HG02588 (cell line): ENCODE measurements around the gene CCDC141.
A peak's percentile ranks its signal among the peaks of the same experiment; 100 is the strongest.

ENCODE experiments used
- ATAC-seq: cut with Tn5 transposase; IDR thresholded peaks from one replicate; pipeline ENCODE4 v1.9.1; 2021; ENCODE audit warnings: mild to moderate bottlenecking, moderate library complexity; ENCODE audit not compliant: unreplicated experiment

Gene CCDC141

DNA sequence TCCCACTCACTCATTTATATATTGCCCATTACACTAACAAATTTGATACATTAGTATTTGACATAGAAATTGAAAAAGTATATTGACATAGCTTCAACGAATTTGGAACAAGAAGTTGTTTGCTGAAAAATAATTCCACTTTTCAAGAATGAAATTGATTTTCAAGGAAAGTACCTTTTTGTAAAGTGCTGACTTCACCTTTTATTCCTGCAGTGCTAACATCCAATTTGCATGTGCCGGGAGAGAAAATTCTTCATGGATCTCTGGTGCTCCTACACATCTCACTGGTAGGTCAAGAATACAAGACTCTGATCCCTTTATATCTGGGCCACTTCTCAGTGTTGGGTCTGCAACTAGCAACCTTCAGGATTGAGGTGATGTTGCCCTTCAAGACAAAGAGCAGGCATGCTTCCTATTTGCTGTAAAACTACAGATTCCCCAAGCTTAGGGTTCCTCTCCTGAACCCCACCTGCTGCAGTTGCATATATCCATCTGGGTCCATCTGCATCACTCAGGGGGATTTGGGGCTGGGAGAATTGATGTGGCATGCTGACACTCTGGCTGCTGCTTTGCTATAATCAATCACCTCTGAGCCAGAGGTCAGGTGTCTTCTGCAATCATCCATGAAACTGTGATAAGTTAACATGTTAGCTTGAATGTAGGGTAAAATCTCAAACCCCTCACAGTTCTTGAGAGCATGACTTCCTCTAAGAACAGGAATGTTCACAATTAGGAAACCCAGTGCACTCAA, 134.3 kb downstream of the CCDC141 start:
- no peak for ATAC-seq

- ATAC-seq: peak; percentile 85
Measured at GRCh38 chr2:178914259-178914849, 135.6 kb downstream of the CCDC141 start.

DNA sequence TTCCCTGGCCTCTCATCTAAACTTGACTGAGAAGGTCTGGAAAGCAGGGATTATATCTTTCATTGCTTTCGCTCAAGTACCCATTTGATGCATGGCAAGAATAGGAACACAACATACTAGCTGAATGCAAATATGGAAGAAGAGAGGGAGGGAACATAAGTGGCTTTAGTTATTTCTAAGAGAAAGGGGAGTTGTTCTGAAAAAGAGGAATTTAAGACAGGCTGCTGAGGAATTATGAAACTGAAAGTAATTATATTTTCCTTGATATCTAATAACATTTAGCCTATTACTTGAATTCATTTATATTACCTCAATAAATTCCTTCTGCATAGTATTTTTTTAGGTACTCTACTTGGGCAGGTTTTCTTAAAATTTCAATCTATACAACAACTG, 136.9 kb downstream of the CCDC141 start:
- no peak for ATAC-seq

- ATAC-seq: no peak
Measured at GRCh38 chr2:178912416-178913048, 137.4 kb downstream of the CCDC141 start.

DNA sequence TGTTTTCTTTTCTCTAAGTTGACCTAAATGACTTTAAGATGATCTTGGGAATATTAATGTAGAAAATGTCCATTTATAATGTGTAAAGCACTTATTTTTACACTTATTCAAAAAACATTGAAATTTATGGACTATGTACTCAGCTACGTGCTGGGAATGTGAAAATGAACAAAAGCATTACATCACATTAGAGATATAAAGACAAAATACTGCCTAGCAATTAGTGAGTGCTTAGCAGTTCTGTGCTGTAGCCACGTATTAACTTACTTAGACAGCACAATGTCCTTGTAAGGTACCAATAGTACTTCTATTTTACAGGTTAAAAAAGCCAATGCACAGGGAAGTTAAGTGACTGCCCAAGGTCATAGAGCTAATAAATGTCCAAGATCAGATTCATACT, 138.9 kb downstream of the CCDC141 start:
- ATAC-seq: no peak

DNA sequence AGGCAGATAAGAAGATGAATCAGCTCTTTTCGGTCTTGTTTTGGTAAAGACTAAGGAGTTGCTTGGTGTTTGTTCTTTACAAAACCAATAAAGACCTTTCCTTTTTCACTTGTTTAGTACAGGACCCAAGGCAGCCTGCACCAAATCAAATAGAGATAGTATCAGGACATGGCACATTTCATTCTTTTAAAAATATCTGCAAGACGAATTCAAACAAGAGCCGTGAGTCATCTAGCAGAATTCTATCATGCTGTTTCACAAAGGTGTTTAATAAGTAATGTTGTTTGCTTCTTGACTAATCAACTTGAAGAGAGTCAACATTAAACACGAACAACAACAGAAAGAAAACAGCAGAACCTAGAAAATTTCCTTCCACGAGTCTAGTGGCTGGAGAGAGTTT, 139.9 kb downstream of the CCDC141 start:
- ATAC-seq: no peak

GRCh38 chr2:178909507-178909906, 140.4 kb downstream of the CCDC141 start:
- ATAC-seq: no peak

GRCh38 chr2:178908810-178909209, 141.1 kb downstream of the CCDC141 start:
- no peak for ATAC-seq

DNA sequence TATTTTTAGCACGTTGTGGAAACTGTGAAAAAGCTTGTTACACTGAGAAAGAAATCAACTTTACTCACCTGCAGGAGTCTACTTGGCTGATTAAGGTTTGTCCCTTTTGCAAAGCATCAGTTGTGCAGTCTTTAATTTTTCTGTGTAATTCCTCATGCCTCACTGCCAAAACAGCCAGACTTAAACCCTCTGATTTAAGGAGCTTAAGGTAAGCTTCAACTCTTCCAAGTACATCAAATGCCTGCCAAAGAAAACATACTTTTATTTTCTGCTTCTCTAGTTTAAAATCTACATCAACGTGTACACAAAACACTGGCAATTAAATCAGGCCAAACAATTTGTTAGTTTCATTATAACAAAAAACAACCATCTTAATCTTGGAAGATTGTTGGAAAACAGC, 144.7 kb downstream of the CCDC141 start:
- no peak for ATAC-seq

- no peak for ATAC-seq
Measured at GRCh38 chr2:178899656-178900055, 150.3 kb downstream of the CCDC141 start.

- no peak for ATAC-seq
Measured at GRCh38 chr2:178895872-178896271, 154.1 kb downstream of the CCDC141 start.

GRCh38 chr2:178895171-178895570, 154.8 kb downstream of the CCDC141 start:
- ATAC-seq: no peak

GRCh38 chr2:178892751-178893625, 156.9 kb downstream of the CCDC141 start:
- no peak for ATAC-seq

- no peak for ATAC-seq
Measured at GRCh38 chr2:178891959-178892485, 157.9 kb downstream of the CCDC141 start.

DNA sequence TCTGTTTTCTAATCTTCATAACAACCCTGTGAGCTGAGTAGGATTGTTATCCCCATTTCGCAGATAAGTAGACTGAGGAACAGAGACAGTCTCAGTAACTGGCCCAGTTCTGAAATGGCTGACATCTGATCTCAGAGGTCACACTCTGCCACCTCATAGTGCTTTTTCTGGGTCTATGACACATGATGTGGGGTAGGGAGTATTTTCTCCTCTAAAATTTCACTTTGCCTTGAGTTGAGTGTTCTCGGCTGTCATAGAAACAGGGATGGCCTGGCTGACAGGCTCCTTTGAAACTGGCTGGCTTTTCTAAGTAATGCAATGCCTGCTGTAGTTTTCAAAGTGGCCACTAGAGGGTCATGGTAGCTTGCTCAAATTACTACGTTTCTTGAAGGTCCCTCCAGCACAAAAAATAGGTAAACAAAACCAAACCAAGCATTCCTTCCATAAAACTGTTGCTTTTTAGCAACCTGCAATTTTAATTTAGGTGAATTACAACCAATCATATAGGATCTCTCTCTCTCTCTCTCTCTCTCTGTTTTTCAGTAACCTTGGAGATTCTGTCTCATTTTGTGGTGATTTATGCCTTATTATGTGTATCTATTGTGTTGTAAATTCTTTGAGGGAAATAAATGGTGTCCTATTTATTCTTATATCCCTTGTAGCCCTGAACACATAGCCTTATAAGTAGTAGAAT, 158.5 kb downstream of the CCDC141 start:
- peak; percentile 90 for ATAC-seq

GRCh38 chr2:178886006-178886405, 163.9 kb downstream of the CCDC141 start:
- no peak for ATAC-seq

DNA sequence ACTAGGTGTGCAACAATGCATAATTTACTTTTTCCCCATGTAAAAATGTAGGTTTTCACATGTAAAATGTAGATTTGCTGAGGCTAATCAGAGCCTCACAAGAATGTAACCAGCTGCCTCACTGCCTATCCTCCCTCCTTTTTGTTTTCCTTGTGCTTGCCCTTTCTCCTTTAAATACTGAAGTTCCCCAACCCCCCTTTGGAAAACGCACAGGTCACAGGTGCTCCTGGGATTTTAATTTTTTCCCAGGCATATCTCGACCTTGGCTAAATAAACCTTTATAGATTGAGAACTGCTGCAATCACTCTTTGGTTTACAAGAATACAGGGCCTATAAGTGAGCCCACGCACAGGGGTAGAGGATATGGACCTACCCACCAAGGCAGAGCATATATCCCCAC, 165.5 kb downstream of the CCDC141 start:
- no peak for ATAC-seq

DNA sequence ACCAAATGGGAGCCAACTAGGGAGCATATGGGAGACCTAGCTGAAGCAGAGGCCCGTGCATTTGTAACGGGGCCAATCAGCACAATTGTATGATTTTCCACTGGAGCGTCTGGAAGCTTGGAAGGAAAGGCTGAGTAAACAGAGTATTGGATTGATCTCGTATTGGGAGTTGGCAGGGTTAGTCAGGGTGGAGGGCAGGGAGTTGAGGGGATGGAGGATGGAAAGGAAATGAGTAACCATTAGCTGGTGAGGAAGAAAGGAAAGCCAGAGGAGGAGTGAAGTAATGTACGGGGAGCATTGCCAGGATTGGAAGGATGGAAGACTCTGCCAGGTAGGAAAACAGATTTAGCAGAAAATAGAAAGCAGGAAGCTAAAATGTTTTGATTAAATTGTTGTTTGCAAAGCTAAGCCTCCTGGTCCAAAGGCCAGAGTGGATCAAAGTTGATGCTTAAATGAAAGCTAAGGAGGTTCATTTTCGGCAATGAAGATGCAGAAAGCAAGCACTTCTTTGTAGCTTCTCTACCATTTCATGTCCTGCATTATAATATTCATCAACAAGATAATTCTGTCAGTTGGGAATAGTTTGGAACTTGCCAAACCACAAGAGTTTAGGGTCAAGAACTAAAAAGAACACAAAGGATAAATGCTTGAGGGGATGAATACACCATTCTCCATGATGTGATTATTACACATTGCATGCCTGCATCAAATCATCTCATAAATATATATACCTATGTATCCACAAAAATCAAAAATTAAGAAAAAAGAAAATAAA, 167.1 kb downstream of the CCDC141 start:
- ATAC-seq: no peak

DNA sequence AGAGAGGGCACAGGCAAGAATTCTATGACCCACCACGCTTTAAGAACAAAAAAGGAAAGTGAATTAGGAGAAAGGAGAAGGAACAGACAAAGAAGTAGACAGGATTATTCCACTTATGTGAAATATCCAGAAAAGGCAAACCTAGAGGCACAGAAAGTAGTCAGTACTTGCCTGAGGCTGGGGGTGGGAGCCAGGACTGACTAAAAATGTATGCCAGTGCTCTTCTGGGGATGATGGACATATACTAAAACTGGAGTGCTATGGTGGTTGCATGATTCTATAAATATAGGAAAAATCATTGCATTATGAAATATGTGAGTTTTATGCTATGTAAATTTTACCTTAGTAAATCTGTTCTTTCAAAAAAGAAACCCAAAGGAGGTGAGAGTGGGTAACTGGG, 168.9 kb downstream of the CCDC141 start:
- ATAC-seq: no peak

DNA sequence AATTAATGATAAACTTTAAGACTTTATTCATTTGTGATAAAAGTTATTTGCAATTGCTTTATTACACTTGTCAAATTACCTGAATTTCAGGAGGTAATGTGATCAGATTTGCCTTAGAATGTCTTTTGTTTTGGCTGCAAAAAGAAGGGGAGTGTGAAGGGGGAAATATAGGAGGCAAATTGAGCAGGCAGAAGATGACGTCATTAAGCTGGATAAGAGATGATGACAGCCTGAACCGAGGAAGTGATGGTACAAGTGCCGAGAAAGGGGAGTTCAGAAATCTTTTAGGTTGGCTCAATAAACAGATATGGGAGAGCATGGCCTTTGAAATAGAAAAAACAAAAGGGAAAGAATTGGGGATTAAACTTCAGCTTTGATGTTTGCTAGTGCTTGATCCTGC, 169.7 kb downstream of the CCDC141 start:
- ATAC-seq: no peak
